ENCODE measurements around the gene VASH1.
A peak's percentile ranks its signal among the peaks of the same experiment; 100 is the strongest.

Gene VASH1

DNA sequence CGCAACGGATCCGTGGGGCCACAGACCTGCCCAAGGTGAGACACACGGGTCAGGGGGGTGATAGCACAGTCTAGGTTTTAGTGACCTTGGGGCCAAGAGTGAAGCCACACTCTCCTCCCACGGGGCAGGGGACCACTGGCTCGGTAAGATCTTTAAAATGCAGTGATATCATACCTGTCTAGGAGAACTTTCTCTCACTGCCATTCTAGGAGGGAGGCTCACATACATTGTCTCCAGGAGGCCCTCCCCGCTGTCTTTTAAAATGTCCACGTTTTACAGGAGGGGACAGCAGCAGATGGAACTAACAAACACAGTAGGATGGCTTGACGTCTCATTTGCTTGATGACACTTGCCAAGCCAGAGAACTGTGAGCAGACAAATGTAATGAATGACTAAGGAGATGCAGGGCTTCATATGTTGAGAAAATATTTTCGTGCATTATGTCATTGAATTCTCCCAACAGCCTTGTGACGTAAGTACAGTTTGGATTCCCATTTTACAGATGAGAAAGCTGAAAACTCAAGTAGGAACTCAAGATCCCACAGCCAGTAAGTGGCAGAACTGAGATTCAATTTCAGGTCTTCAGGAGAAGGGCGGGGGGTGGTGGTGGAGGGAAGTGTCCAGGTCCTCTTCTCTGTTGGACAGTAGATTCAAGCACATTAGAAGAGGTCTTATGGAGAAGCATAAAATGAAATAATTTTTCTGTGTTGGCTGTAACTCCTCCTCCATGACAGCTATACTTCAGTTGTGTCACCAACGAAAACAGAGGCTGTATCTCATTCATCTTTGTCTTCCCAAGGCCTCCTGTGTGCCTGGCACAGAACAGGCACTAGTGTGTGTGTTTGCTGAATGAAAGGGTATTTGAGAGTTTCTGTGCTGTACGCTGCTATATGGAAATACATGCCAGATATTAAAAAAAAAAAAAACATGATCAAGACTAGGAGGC is 2.1 kb downstream of the VASH1 start:
- H4K91ac ChIP-seq (ENCODE audit: low read depth, low read length, poor library complexity), result no peak overlapping the region
- H3K27ac ChIP-seq (replicated peaks; ENCODE audit: low read length), result no peak overlapping the region
- H3K4me3 ChIP-seq (ENCODE audit: low read length in 2 of 2), result peak overlapping the region; percentile 51 to 80
- H4K8ac ChIP-seq (ENCODE audit: low read depth, low read length), result no peak overlapping the region
- H3K9me3 ChIP-seq (replicated peaks in 1 of 2; ENCODE audit: control insufficient read depth in 2 of 2, insufficient read depth in 1 of 2, low read depth in 1 of 2, low read length in 2 of 2), result no peaks in the 10 kb centered on the region
- H3K79me1 ChIP-seq (ENCODE audit: low read depth, low read length), result peaks cover 2% of the 10 kb centered on the region
- peaks cover 19 to 28% of the 10 kb centered on the region in 2 donors for H3K4me1 ChIP-seq (ENCODE audit: control insufficient read depth in 2 of 2, insufficient read depth in 1 of 2, low read depth in 1 of 2, low read length in 2 of 2)
- peaks cover 0 to 11% (median 0%) of the 10 kb centered on the region in 3 experiments for H3K27me3 ChIP-seq (ENCODE audit: control insufficient read depth in 3 of 3, insufficient read depth in 3 of 3, low read depth in 1 of 3, low read length in 3 of 3)
- no peak overlapping the region for H3K18ac ChIP-seq (ENCODE audit: low read length)
- no peak overlapping the region for H3K9ac ChIP-seq (ENCODE audit: low read depth, low read length, poor library complexity)
- DNase-seq (ENCODE audit: low spot score), result no peak
- H2BK15ac ChIP-seq (ENCODE audit: low read length), result no peak overlapping the region
- no peak overlapping the region for H3K14ac ChIP-seq (ENCODE audit: low read length)
- peak overlapping the region; percentile 96 for H3K4me2 ChIP-seq (ENCODE audit: insufficient read depth, low read length, poor library complexity, severe bottlenecking)
- H3K23ac ChIP-seq (ENCODE audit: low read depth, low read length, poor library complexity), result peak overlapping the region; percentile 3
- WGBS, 2 donors (ENCODE audit: extremely low coverage in 2 of 2, insufficient read length in 2 of 2, insufficient replicate concordance in 1 of 2), result no CpG with 5 or more reads among the region's 14 CpGs
- H2AFZ ChIP-seq (ENCODE audit: low read length), result no peak overlapping the region
- H2AK5ac ChIP-seq (ENCODE audit: low read depth, low read length), result no peak overlapping the region
- peaks cover 6 to 18% of the 10 kb centered on the region in 2 donors for H3K36me3 ChIP-seq (replicated peaks in 1 of 2; ENCODE audit: control insufficient read depth in 2 of 2, insufficient read depth in 2 of 2, low read length in 2 of 2)
- no peak overlapping the region for H2BK120ac ChIP-seq (ENCODE audit: low read depth, low read length)
- H2BK5ac ChIP-seq (ENCODE audit: low read length), result no peak overlapping the region
- no peak overlapping the region for H2BK12ac ChIP-seq (ENCODE audit: low read length)
- H3K4ac ChIP-seq (ENCODE audit: low read length), result no peak overlapping the region

DNA sequence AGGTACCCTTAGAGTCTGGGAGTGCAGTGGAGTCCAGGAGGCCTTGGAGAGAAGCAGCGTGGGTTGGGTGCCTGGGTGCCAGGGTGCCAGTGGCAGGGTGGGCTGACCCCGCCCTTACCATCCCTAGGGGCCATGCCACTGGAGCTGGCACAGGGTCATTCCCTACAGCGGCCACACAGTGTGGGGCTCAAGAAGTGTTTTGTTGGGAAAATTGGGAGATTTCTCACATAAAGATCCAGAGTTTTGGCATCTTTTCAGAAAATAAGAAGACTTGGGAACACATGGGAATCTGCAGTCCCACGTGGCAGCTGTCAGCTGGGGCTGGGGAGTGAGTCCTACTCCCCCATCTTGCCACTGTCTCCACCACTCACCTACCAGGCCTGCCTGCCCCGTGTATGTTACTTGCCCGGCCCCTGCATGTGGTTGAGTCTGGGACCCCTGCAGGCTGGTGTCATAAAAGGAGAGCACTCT is 4.2 kb downstream of the VASH1 start:
- Histone ChIP-seq H2BK120ac (ENCODE audit: low read depth, low read length) (no peak overlapping the region), H2AK5ac (ENCODE audit: low read depth, low read length) (no peak overlapping the region), H3K23ac (ENCODE audit: low read depth, low read length, poor library complexity) (no peak overlapping the region), H2BK12ac (ENCODE audit: low read length) (no peak overlapping the region), H3K4me2 (ENCODE audit: insufficient read depth, low read length, poor library complexity, severe bottlenecking) (no peak overlapping the region), H2BK15ac (ENCODE audit: low read length) (no peak overlapping the region), H3K36me3 (replicated peaks in 1 of 2; ENCODE audit: control insufficient read depth in 2 of 2, insufficient read depth in 2 of 2, low read length in 2 of 2) (peaks cover 7 to 35% of the 10 kb centered on the region in 2 donors), H3K4me3 (ENCODE audit: low read length in 2 of 2) (no peak overlapping the region), H3K4ac (ENCODE audit: low read length) (no peak overlapping the region), H3K14ac (ENCODE audit: low read length) (no peak overlapping the region), H4K8ac (ENCODE audit: low read depth, low read length) (no peak overlapping the region), H3K4me1 (ENCODE audit: control insufficient read depth in 2 of 2, insufficient read depth in 1 of 2, low read depth in 1 of 2, low read length in 2 of 2) (peaks cover 21 to 30% of the 10 kb centered on the region in 2 donors), H3K79me1 (ENCODE audit: low read depth, low read length) (peaks cover 2% of the 10 kb centered on the region), H3K9me3 (replicated peaks in 1 of 2; ENCODE audit: control insufficient read depth in 2 of 2, insufficient read depth in 1 of 2, low read depth in 1 of 2, low read length in 2 of 2) (no peaks in the 10 kb centered on the region), H3K27me3 (ENCODE audit: control insufficient read depth in 3 of 3, insufficient read depth in 3 of 3, low read depth in 1 of 3, low read length in 3 of 3) (peaks cover 0 to 11% (median 0%) of the 10 kb centered on the region in 3 experiments), H2AFZ (ENCODE audit: low read length) (no peak overlapping the region), H3K18ac (ENCODE audit: low read length) (no peak overlapping the region), H2BK5ac (ENCODE audit: low read length) (no peak overlapping the region), H3K27ac (replicated peaks; ENCODE audit: low read length) (no peak overlapping the region), H4K91ac (ENCODE audit: low read depth, low read length, poor library complexity) (no peak overlapping the region), H3K9ac (ENCODE audit: low read depth, low read length, poor library complexity) (peak overlapping the region; percentile 3)
- WGBS, 2 donors (ENCODE audit: extremely low coverage in 2 of 2, insufficient read length in 2 of 2, insufficient replicate concordance in 1 of 2), result no CpG with 5 or more reads among the region's 6 CpGs
- no peak for DNase-seq (ENCODE audit: low spot score)

DNA sequence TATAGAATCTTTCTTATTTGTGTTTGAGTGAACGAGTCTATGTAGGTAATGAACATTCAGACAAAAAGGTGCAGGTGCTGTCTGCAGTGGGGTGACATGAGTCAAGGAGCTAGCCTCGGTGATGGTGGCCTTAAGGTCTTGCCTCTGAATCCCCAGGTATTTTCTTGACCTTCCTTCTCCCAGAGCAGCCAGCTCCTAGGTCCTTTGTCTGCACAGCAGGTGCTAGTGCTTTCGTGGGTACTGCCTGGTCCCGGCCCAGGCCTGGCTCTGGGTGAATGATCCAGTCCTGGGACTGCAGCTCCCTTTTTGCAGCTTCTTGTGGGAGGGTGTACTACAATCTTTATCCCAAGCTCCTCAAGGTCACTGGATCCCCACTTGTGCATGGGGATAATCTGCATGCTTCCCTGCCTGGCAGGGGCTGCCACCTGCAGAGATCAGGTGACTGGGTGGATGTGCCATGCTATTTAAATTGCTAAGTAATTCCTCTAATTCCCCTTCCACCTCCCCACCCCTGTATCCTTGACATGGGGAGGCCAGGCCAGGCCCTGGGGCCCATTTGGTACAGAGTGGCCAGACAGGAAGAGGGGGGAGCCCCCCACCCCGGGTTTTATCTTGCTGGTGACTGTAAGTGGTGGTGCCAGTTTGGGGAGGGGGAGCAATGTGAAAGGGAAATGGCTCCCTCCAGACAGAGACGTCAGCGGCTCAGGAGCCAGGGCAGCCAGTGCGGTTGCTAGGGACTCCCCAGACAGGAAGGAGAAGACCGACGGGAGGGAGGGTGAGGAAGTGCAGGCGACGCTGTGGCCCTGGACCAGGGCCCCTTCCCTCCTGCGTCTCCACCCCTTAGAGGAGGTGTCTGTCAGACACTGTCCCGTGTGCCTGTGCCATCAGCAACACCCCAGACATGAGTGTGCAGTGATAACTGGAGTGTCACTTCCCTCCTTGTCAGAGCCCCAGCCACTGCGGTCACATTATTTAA is 6.7 kb downstream of the VASH1 start:
- H2BK12ac ChIP-seq (ENCODE audit: low read length), result no peak overlapping the region

More for the DNA sequence above, 6.7 kb downstream of the VASH1 start:
- Histone ChIP-seq H2AK5ac (ENCODE audit: low read depth, low read length) (peak overlapping the region; percentile 25), H3K79me1 (ENCODE audit: low read depth, low read length) (no peaks in the 10 kb centered on the region), H3K14ac (ENCODE audit: low read length) (peak overlapping the region; percentile 63), H3K23ac (ENCODE audit: low read depth, low read length, poor library complexity) (no peak overlapping the region), H4K91ac (ENCODE audit: low read depth, low read length, poor library complexity) (no peak overlapping the region), H3K9ac (ENCODE audit: low read depth, low read length, poor library complexity) (peak overlapping the region; percentile 27), H2BK120ac (ENCODE audit: low read depth, low read length) (no peak overlapping the region), H2AFZ (ENCODE audit: low read length) (peak overlapping the region; percentile 52), H3K9me3 (replicated peaks in 1 of 2; ENCODE audit: control insufficient read depth in 2 of 2, insufficient read depth in 1 of 2, low read depth in 1 of 2, low read length in 2 of 2) (no peaks in the 10 kb centered on the region), H3K27ac (replicated peaks; ENCODE audit: low read length) (no peak overlapping the region), H3K27me3 (ENCODE audit: control insufficient read depth in 3 of 3, insufficient read depth in 3 of 3, low read depth in 1 of 3, low read length in 3 of 3) (peaks cover 0 to under 1% (median 0%) of the 10 kb centered on the region in 3 experiments), H4K8ac (ENCODE audit: low read depth, low read length) (no peak overlapping the region), H3K4ac (ENCODE audit: low read length) (no peak overlapping the region), H3K4me1 (ENCODE audit: control insufficient read depth in 2 of 2, insufficient read depth in 1 of 2, low read depth in 1 of 2, low read length in 2 of 2) (peaks cover 18 to 23% of the 10 kb centered on the region in 2 donors), H3K4me3 (ENCODE audit: low read length in 2 of 2) (no peak overlapping the region), H3K4me2 (ENCODE audit: insufficient read depth, low read length, poor library complexity, severe bottlenecking) (no peak overlapping the region), H2BK15ac (ENCODE audit: low read length) (no peak overlapping the region), H3K36me3 (replicated peaks in 1 of 2; ENCODE audit: control insufficient read depth in 2 of 2, insufficient read depth in 2 of 2, low read length in 2 of 2) (peaks cover 7 to 45% of the 10 kb centered on the region in 2 donors), H3K18ac (ENCODE audit: low read length) (peak overlapping the region; percentile 52), H2BK5ac (ENCODE audit: low read length) (no peak overlapping the region)
- no peak for DNase-seq (ENCODE audit: low spot score)
- WGBS, 2 donors (ENCODE audit: extremely low coverage in 2 of 2, insufficient read length in 2 of 2, insufficient replicate concordance in 1 of 2), result no CpG with 5 or more reads among the region's 15 CpGs
